Stimulated activated CD4-positive, alpha-beta T cell treated with anti-CD3 and anti-CD28 coated beads, Interleukin-4, amount 100 ng/mL, for 24 hours (primary cell): ENCODE results near the gene CCDC85C.
"Not testable (repeated sequence)": the region's sequence is repeated elsewhere in the genome, so short reads cannot be mapped to it uniquely, and the experiment has no call there.

ENCODE experiments used
- DNase-seq: peaks from one replicate; pipeline ENCODE4 v3.0.0-alpha.2; 2020

Gene CCDC85C

DNA sequence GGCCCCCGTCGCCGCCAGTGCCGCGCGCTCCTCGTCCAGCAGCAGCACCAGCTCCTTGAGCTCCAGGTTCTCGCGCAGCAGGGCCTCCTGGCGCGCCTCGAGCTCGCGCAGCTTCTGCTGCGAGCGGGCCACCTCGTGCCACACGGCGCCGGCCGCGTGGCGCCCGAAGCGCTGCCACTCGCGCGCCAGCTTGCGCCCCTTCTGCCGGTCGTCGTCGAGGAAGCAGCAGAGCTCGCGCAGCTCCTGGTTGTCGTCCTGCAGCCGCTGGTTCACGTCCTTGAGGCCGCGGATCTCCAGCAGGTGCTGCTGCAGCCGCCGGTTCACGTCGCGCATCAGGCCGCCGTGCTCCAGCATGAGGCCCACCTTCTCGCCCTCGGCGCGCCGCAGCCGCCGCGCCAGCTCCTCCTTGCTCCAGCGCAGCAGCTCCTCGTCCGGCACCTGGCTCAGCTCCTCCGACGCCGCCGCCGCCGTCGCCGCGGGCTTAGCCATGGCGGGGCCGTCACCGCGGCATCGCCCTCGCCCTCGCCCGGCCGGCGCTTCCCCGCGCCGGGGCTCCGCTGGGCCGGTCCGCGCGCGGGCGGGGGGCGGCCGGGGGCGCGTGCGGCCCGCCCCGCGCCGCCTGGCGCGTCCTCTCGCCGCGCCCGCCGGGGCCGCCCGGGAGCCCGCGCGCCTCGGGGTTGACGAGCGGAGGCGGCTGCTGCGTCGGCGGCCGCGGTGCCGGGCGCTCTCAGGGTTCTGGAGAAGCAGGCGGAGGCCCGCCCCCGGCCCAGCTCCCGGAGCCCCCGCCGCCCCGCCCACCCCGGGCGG lies at the start of gene CCDC85C:
Gene CCDC85C, minus strand, starts transcription at position 737 of the 807 bp plus-strand sequence. Its CDS starts 248 bp downstream, at position 489.
- DNase-seq = peak; percentile 40

DNA sequence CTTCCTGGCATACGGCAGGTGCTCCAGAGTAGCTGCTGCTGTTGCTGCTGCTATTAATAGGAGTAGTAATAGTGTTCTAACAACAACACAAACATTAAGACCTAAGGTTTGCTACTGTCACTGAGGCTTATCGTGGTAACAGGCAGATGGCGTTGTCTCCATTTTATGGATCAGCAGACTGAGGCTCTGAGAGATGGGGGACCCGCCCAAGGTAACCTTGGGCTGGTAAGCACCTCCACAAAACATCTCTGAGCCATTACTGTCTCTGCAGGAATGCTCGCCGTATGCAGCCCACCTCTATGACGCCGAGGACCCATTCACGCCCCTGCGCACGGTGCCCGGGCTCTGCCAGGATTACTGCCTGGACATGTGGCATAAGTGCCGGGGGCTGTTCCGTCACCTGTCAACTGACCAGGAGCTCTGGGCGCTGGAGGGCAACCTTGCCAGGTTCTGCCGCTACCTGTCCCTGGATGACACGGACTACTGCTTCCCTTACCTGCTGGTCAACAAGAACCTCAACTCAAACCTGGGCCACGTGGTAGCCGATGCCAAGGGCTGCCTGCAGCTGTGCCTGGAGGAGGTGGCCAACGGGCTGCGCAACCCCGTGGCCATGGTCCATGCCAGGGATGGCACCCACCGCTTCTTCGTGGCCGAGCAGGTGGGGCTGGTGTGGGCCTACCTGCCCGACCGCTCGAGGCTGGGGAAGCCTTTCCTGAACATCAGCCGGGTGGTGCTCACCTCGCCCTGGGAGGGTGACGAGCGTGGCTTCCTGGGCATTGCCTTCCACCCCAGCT lies 48.1 kb upstream of the CCDC85C start:
- no peak for DNase-seq

- no peak for DNase-seq
These were observed 46.2 kb upstream of the CCDC85C start for GRCh38 chr14:99650189-99650588.

GRCh38 chr14:99649643-99650042 lies 45.6 kb upstream of the CCDC85C start:
- DNase-seq = no peak

GRCh38 chr14:99649219-99649618 lies 45.2 kb upstream of the CCDC85C start:
- DNase-seq = no peak

GRCh38 chr14:99648027-99648784 lies 44.2 kb upstream of the CCDC85C start:
- no peak for DNase-seq

DNA sequence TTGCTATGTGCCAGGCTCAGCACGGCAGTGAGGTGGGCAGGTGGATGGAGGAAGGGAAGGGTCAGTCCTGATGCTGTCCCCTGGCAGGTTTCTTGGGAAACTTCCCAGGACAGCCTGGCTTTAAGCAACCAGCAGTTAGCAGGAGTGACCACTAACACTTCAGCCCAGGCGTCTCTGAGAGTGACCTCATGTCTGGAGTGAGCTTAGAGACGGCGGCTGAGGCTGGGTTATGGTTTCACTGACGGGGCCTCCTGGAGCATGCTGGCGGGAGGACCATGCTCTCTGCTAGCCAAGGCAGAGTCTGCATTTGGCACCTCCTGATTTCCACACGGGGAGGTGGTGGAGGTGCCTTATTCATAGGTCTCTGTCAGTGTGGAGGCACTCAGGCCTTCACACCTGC lies 43.4 kb upstream of the CCDC85C start:
- DNase-seq = no peak

- no peak for DNase-seq
These were observed 41.8 kb upstream of the CCDC85C start for GRCh38 chr14:99645545-99646505.

DNA sequence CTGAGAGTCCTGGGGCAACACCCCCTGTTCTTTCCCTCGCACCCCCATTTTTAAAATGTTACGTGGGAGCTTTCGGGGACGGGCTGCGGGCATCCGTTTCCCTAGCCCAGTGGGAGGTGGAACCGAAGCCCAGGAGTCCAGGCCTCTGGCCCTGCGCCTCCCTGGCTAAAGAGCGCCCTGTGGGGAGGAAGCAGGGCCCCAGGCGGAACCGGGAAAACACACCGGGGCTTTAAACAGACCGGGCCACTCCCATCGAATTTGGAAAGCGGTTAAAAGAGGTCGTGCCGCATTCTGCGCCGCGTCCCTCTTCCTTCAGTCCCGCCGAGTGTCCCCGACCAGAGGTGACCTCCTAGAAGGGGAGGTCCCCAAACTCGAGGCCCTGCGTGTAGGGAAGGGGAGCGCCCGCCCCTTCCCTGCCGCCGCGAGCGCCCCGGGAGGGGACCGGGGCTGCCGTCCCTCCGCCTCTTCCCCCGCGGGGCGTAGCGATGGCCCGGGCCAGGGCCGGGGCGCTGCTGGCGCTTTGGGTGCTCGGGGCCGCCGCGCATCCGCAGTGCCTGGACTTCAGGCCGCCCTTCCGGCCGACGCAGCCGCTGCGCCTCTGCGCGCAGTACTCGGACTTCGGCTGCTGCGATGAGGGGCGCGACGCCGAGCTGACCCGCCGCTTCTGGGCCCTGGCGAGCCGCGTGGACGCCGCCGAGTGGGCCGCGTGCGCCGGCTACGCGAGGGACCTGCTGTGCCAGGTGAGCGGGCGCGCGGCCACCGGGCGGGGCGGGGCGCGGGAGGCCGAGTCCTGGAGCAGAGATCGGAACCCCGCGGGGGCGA lies 40.9 kb upstream of the CCDC85C start, which contains the start of gene HHIPL1:
Gene HHIPL1, plus strand, starts transcription at position 407 of the 822 bp plus-strand sequence. Its CDS starts 79 bp downstream, at position 486.
- no peak for DNase-seq

DNA sequence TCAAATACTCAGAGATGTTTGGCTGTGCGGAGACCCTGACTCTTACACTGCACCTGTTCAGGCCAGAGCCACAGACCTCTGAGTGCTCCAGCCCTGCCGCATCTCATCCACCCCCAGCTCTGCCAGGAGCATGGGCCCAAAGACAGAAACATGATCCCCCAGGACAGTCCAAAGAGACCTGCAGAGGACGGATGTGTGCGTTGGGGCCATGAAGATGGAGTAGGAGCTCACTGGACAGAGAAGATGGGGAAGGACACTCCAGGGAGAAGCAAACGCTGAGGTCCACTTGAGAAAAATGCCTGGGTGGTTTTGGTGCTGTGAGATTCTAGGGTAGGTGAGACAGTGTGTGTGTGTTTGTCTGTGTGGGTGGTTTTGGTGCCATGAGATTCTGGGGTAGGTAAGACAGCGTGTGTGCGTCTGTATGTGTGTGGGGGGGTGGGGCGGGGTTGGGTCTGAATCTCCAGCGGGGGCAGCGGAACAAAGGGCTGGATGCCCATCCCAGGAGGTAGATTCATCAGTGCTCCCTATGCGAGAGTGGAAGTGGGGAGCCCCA lies 40.1 kb upstream of the CCDC85C start:
- DNase-seq = no peak

DNA sequence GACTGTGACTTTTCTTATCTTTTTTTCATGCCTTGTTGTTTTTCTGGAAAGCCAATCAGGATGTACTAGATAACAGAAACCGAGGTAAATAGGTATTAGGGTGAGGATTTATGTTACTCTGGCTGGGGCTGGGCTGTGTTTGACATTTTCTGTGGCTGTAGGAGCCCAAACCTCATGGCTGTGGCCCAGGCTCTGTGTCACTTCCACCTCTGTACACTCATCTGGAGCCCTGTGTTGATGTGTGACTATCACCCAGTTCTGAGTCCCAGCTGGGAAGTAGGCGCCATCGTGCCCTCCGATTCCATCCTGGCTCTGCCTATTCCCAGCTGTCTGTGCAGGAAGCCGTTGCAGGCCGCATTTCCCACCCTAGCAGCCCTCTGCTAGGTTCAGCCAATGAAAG lies 39.3 kb upstream of the CCDC85C start:
- DNase-seq = no peak

DNA sequence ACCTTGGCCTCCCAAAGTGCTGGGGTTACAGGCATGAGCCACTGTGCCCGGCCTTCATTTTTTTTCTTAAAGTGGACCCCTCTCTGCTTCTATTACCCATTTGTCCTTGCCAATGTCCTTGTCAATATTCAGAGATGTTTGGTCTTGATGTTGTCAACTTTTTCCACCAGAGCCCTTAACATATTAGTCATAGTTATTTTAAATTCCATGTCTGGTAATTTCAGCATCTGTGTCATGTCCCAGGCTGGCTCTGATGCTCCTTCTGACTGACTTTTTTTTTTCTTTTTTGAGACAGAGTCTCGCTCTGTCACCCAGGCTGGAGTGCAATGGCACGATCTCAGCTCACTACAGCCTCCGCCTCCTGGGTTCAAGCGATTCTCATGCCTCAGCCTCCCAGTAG lies 38.8 kb upstream of the CCDC85C start:
- not testable (repeated sequence) for DNase-seq

GRCh38 chr14:99637624-99638023 lies 33.6 kb upstream of the CCDC85C start:
- no peak for DNase-seq

- DNase-seq = no peak
These were observed 32.5 kb upstream of the CCDC85C start for GRCh38 chr14:99636487-99636886.

GRCh38 chr14:99635116-99635515 lies 31.1 kb upstream of the CCDC85C start:
- DNase-seq = no peak

GRCh38 chr14:99634443-99634842 lies 30.4 kb upstream of the CCDC85C start:
- no peak for DNase-seq

- DNase-seq = no peak
These were observed 29.9 kb upstream of the CCDC85C start for GRCh38 chr14:99633918-99634317.

DNA sequence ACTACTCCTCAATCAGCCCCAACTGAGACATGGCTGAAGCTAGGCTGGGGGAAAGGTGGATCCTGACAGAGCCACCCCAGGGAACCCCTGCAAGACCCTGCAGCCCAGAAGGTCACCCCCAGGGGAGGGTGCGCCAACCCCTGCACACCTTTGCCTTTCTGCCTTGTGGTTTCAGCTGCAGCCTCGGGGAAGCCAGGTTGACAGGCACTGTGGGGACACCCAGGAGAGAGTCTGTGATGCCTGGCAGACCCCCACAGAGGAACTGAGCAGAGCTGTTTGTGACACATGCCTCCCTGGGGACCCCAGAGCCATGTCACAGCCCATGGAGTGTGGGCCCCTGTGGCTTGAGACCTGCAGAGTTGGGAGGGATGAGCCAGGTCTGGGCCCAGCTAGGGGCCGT lies 29.1 kb upstream of the CCDC85C start:
- DNase-seq = no peak

- DNase-seq = no peak
These were observed 28.5 kb upstream of the CCDC85C start for GRCh38 chr14:99632410-99633035.

DNA sequence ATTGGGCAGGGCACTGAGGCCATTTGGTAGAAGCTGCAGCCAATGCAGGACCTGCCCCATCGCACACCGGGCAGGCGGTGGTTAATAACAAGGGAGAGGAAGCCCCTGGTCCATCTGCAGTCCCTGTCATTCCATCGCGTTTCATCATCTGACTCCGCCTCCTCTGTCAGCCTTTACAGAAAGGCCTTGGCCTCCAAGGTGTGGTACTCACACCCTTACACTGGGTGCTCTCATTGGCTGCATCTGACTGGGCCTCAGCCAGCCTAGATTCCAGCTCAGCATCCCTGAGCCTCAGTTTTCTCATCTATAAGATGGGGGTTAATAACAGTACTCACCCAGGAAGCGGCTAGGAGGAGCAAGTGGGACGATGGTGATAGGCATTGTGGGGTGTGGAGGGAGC lies 26.2 kb upstream of the CCDC85C start:
- no peak for DNase-seq
